GM19023 (cell line): Measurements from ENCODE around the gene HES6.

ENCODE experiments used
- ATAC-seq: cut with Tn5 transposase; IDR thresholded peaks from one replicate; pipeline ENCODE4 v1.9.1; 2021; ENCODE audit warnings: mild to moderate bottlenecking, moderate library complexity; ENCODE audit not compliant: unreplicated experiment

HES6 gene

GRCh38 chr2:238237431-238238135 lies 2.3 kb downstream of the HES6 start:
- ATAC-seq, result no peak

- ATAC-seq, result no peak
Observed at GRCh38 chr2:238236571-238236970, 3.3 kb downstream of the HES6 start.

- no peak for ATAC-seq
Observed at GRCh38 chr2:238235856-238236255, 4.0 kb downstream of the HES6 start.

- no peak for ATAC-seq
Observed at GRCh38 chr2:238235331-238235732, 4.5 kb downstream of the HES6 start.

GRCh38 chr2:238233625-238234024 lies 6.2 kb downstream of the HES6 start:
- ATAC-seq, result no peak

GRCh38 chr2:238231809-238232208 lies 8.0 kb downstream of the HES6 start:
- no peak for ATAC-seq

- peak; percentile 41 for ATAC-seq
Observed at GRCh38 chr2:238231251-238231793, 8.5 kb downstream of the HES6 start.

GRCh38 chr2:238230699-238231098 lies 9.1 kb downstream of the HES6 start:
- ATAC-seq, result no peak

- ATAC-seq, result no peak
Observed at GRCh38 chr2:238228700-238229099, 11.1 kb downstream of the HES6 start.

- no peak for ATAC-seq
Observed at GRCh38 chr2:238227587-238228032, 12.2 kb downstream of the HES6 start.

GRCh38 chr2:238226698-238227586 lies 12.9 kb downstream of the HES6 start:
- ATAC-seq, result no peak

- no peak for ATAC-seq
Observed at GRCh38 chr2:238225911-238226697, 13.7 kb downstream of the HES6 start.

GRCh38 chr2:238225121-238225520 lies 14.7 kb downstream of the HES6 start:
- no peak for ATAC-seq

- no peak for ATAC-seq
Observed at GRCh38 chr2:238224356-238225035, 15.3 kb downstream of the HES6 start.

- no peak for ATAC-seq
Observed at GRCh38 chr2:238220892-238221521, 18.8 kb downstream of the HES6 start.

GRCh38 chr2:238220274-238220891 lies 19.5 kb downstream of the HES6 start:
- no peak for ATAC-seq

- ATAC-seq, result no peak
Observed at GRCh38 chr2:238216651-238217184, 23.1 kb downstream of the HES6 start.

- ATAC-seq, result no peak
Observed at GRCh38 chr2:238207006-238207405, 32.8 kb downstream of the HES6 start.

GRCh38 chr2:238203973-238204683 lies 35.7 kb downstream of the HES6 start:
- ATAC-seq, result peak; percentile 9
